GM13977 (cell line): ENCODE data around the gene ZMIZ1.

Experiments
- DNase-seq: peaks from one replicate; pipeline ENCODE4 v3.0.0; 2012; ENCODE audit warnings: low spot score
- in situ Hi-C: fragments of 300-500 bp; cut with MboI; formaldehyde crosslinking; loops from one replicate; pipeline ENCODE4 v1.12.0; 2022; ENCODE audit warnings: low sequenced_read_pairs, low pct_unique_long_range_greater_than_20kb, mixed read lengths, inconsistent platforms; ENCODE audit not compliant: unreplicated experiment
- TF ChIP-seq, protein P1 (sequence below): IDR thresholded peaks from 2 replicates; pipeline ENCODE4 v1.5.1; 2012; ENCODE audit warnings: mild to moderate bottlenecking, control low read depth; ENCODE audit not compliant: insufficient read depth; ENCODE audit errors: extremely low read depth, missing control alignments

ZMIZ1 gene

DNA sequence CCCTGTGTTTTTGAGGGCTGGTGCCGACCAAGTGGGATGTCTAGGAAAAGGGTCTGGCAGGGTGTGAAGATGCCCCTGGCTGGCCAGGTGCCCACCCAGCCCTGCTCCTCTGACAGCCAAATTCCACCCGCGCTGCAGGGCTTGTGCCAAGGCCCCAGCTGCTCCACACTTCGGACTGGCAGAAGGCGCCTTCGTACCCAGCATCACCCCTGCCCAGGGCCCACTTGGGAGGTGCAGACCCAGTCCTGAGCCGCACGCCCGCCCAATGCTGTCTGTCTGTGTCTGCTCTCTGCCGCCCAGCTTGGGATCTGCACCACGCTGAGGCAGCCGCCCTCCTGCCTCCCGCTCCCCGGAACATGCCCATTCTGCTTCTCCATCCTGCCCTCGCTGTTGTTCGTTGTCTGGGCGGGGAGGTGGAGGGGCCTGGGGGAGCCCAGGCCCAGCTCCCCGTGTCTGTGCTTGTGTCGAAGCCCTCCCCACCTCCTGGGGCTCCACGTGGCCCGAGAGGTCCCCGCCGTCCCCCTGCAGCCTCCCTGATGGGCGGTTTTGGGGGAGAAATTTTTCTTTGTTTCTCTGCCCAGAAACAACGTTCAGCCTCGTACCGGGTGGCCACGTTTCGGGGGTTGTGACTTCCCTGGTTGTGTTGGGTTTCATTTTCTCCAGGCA lies 241.6 kb downstream of the ZMIZ1 start:
- TF ChIP-seq, protein P1, sequence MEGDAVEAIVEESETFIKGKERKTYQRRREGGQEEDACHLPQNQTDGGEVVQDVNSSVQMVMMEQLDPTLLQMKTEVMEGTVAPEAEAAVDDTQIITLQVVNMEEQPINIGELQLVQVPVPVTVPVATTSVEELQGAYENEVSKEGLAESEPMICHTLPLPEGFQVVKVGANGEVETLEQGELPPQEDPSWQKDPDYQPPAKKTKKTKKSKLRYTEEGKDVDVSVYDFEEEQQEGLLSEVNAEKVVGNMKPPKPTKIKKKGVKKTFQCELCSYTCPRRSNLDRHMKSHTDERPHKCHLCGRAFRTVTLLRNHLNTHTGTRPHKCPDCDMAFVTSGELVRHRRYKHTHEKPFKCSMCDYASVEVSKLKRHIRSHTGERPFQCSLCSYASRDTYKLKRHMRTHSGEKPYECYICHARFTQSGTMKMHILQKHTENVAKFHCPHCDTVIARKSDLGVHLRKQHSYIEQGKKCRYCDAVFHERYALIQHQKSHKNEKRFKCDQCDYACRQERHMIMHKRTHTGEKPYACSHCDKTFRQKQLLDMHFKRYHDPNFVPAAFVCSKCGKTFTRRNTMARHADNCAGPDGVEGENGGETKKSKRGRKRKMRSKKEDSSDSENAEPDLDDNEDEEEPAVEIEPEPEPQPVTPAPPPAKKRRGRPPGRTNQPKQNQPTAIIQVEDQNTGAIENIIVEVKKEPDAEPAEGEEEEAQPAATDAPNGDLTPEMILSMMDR, result no peak
- in situ Hi-C loops, result no loop called here
- DNase-seq, result no peak

DNA sequence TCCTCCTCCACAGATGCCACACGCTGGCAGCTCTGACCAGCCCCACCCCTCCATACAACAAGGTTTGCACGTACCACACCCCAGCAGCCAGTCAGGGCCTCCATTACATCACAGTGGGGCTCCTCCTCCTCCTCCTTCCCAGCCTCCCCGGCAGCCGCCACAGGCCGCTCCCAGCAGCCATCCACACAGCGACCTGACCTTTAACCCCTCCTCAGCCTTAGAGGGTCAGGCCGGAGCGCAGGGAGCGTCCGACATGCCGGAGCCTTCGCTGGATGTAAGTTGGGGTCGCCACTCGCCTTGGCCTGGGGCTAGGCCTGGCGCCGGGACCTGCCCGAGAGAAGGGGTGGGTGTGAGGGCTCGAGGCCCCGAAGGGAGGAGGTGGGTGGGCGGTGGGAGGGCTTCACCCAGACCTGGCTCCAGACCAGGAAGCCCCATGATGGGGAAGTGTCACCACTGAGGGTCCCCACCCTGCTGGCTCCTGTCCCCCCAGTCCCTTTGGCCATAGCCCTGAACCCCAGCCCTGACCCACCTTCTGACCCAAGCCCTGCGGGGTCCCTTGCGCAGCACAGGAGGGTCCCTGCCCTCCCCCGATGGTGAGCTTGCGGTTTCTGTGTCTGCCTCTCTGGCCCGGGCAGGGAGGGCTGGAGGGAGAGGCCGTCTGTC lies 242.3 kb downstream of the ZMIZ1 start:
- no peak for DNase-seq
- in situ Hi-C loops, result no loop called here

GRCh38 chr10:79311581-79312407 lies 243.0 kb downstream of the ZMIZ1 start:
- TF ChIP-seq, protein P1, result no peak
- DNase-seq, result no peak
- in situ Hi-C loops, result no loop called here

More for the DNA sequence above, 242.3 kb downstream of the ZMIZ1 start:
- TF ChIP-seq, protein P1, result no peak

- TF ChIP-seq, protein P1, result no peak
- DNase-seq, result no peak
- in situ Hi-C loops, result no loop called here
Observed at GRCh38 chr10:79312601-79313187, 243.9 kb downstream of the ZMIZ1 start.

- in situ Hi-C loops, result no loop called here
- TF ChIP-seq, protein P1, result no peak
- DNase-seq, result no peak
Observed at GRCh38 chr10:79313320-79313719, 244.6 kb downstream of the ZMIZ1 start.

DNA sequence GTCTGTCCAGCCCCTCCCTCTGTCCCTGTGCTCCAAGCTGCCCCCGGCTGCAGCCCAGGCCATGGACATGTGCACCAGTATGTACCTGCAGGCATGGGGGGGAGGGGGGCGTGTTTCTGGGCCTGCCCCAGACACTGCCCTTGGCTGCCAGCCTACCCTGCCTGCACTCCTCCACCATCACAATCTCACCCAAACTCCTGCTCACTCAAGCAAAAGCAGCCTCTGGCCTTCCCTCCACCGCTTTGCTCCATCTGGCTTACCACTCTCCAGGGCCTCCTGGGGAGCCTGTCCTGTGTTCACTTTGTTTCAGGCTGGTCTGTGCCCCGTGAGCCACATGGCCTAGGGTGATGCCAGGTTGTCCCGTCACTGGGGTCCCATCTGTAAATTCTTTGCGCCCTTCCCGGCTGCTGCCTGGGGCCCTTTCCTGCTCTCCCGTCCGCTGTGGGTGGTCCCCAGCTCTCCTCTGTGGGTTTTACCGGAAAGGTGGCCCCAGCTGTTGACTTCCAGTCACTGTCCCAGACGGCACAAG lies 245.2 kb downstream of the ZMIZ1 start:
- in situ Hi-C loops, result no loop called here
- TF ChIP-seq, protein P1, result no peak
- no peak for DNase-seq
